NCI-H510A treated with DMSO at 0.1 percent for 48 hours (cell line): ENCODE measurements around the gene JMJD4.

ENCODE experiments used
- DNase-seq: peaks from one replicate; lab custom pipeline; 2025; lab: John Stamatoyannopoulos, UW

The JMJD4 gene, protein sequence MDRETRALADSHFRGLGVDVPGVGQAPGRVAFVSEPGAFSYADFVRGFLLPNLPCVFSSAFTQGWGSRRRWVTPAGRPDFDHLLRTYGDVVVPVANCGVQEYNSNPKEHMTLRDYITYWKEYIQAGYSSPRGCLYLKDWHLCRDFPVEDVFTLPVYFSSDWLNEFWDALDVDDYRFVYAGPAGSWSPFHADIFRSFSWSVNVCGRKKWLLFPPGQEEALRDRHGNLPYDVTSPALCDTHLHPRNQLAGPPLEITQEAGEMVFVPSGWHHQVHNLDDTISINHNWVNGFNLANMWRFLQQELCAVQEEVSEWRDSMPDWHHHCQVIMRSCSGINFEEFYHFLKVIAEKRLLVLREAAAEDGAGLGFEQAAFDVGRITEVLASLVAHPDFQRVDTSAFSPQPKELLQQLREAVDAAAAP

DNA sequence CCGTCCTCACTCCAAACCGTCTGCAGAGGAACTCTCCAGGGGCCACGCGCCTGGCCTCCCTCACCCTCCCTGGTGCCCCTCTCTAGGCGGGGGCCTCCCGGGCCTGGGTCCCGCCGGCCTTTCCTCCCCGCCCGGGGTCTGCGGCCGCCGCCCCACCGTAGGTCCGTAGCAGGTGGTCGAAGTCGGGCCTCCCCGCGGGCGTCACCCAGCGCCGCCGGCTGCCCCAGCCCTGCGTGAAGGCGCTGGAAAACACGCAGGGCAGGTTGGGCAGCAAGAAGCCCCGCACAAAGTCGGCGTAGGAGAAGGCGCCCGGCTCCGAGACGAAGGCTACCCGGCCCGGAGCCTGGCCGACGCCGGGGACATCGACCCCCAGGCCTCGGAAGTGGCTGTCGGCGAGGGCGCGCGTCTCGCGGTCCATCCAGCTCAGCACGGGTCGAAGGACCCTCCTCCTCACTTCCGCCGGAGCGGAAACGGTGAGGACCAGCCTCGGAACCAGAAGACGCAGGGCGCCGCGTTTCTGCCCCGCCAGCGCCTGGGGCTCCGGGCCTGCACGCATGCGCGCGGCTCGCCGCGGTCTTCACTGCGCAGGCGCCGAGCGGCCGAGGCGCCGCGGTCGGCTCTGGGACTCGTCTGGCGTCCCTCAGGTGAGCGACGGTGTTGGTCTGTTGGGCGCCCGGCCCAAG, at the start of gene JMJD4, which contains the start of gene SNAP47:
Gene JMJD4 (minus strand): TSS at position 447 of the 683 bp plus-strand sequence. CDS start 29 bp downstream, at position 418.
Gene SNAP47 (plus strand): TSS at position 580 of the 683 bp plus-strand sequence. CDS start 12,302 bp downstream, outside the sequence.
- peak; percentile 93 for DNase-seq

DNA sequence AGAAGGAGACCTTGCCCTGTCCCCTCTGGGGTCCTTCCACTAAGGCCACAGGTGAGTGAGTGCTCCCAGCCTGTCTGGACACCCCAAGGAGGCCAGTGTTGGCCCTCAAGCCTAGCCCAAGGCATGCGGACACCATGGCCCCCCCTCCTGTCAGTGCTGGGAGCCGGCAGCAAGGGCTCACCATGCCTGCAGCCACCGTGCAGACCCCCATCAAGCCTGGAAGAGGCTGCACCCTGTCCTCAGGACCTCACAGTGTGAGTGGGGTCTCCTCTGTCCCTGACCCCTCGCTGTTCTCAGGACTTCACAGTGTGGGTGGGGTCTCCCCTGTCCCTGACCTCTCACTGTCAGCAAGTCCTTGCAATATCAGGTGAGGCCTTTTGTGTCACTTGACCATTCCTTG, 47.1 kb upstream of the JMJD4 start:
- DNase-seq = no peak

DNA sequence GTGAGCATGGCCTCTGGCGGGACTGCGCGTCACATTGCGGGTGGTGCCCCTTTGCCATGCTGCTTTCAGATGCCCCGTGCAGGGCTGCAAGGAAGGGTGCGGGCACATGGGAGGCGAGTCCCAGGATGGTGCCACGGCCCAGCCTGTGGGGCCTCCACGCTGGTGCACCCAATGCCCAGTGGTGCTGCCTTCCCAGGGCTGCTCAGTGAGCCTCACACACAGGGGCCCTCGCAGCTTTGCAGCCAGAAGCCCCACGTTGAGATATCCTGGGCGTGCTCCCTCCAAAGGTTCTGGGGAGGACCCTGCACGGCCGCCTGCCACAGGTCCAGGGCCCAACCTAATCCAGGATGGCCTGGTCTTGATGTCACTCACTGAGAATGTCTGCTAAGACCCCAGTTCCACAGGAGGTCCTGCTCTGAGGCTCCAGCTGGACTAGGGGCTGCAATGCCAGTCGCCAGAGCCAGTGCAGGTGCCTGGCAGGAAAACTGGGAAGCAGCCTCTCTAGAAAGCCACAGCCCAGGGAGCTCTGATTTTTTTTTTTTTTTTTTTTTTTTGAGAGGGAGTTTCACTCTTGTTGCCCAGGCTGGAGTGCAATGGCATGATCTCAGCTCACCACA, 46.3 kb upstream of the JMJD4 start:
- DNase-seq = no peak

DNA sequence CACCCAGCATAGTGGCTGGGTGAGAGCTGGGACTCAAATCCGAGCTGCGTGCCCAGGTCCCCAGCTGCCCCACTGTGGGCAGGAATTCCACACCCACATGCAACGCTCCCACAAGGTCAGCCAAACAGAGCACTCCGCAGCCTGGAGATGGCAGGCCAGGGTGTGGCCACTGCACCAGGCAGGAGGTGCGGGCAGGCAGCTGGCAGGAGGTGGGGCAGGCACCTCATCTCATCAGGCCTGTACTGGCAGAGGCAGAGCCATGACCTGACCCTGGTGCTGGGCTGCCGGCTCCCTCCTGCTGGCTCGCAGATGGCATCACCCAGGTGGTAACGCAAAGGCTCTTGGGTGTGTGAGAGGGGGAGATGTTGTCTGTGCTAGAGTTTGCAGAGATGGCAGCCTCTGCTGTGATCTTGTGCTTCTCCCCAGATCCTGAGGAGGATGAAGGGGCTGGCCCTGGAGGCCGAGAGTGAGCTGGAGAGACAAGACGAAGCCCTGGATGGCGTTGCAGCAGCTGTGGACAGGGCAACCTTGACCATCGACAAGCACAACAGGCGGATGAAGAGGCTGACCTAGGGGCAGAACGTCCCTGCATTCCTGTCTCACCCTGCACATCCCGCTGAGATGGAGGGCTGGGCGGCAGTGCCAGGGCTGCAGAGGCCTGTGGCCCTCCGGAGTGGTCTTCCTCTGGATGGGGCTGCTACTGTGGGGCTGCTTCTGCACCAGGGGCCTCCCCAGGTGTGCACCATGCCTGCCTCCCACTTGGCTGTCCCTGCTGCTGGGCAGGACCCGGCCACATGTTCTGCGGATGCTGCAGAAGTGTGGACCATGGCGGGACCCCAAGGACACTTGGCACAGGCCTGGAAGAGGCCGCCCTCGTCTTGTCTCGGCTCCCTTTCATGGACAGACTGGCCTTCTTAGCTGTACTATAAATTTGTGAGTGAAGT, 45.3 kb upstream of the JMJD4 start:
- DNase-seq = no peak

DNA sequence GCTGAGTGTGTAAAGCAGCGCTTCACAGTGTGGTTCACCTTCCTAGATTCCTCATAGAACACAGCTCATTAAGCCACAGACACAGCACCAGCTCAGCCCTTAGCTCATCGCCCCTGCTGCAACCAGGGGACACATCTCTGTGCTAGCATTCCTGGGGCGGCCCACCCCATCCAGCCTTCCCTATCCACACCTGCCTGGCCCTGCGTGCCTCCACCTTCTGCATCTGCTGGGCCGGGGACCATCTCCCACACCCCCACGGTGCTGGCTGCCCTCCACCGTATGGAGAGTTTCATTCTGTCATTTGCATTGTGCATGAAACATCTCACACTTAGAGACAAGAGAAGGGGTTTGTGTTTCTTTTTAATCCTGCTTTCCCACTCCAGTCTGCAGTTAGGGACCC, 44.6 kb upstream of the JMJD4 start:
- DNase-seq = no peak

DNA sequence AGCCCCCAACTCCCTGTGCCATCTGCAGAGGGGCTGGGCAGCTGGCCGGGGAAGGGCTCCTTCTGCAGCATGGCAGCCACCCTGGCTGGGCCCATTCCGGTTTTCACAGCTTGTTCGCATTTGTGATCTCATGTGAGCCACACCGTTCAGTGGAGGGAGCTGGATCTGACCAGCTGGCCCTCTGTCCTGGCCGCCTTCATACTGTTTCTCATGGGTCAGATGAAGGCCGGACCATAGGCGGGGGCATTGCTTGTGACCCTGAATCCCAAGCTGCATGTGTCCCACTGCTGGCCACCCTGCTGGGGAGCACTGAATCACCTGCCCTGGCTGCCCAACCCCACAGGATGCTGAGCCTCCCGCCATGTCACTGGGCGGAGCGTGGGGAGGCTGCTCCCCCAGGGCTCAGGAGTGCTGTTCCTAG, 43.9 kb upstream of the JMJD4 start:
- no peak for DNase-seq

DNA sequence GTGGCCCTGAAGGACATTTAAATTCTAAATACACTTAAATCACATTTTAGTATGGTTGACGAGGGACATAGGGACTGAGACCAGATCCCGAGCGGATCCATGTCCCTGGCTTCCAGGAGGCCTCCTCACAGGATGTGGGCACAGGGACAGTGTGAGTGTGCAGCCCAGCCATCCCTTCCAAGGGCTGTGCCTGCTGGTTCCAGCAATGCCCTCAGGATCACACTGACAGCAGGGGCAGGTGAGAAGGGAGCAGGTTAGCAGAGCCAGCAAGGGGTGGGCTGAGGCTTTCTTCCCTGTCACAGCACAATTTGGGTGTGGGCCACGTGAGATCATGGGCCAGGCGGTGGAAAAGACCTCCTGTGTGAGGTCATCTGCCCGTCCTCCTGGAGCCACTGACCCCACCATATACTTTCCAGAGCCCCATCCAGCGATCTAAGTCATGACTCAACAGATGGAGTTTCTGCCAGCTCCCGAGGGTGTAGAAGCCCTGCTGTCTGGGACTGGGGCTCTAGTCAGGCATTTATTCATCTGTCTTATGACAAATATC, 43.4 kb upstream of the JMJD4 start:
- DNase-seq = no peak

DNA sequence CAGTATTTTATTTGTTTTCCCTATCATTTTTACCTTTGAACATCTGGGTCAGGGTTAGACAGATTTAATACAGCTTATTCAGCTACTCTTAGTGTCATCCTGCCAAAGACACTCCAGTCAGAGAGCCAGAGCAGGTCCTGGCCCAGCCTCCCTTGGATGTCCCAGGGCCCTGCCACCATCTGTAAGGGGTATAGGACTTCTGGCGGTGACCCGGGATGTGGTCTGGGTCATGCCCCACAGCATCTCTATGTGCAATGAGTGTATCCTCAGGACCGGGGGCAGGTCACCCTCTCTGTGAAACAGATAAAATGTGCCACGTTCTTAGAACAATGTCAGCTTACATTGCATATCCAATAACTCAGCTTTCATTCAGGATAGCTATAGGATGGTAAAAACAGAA, 42.5 kb upstream of the JMJD4 start:
- DNase-seq = no peak

DNA sequence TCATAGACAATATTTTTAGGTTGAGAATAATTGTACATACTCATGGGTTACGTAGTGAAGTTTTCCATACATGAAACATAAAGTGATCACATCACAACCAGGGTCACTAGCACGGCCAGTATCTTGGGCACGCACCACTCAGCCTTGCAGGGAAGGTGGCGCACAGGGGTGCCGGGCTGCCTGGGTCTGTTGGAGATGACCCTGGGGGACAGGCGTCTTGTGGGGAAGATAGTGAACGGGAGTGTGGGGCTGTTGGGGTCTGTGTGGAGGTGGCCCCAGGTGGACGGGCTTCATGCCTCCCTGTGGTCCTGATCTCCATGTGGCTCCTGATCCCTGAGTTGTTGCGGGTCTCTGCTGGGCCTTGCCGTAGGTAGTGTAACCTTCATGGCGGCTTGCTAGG, 42.1 kb upstream of the JMJD4 start:
- no peak for DNase-seq

DNA sequence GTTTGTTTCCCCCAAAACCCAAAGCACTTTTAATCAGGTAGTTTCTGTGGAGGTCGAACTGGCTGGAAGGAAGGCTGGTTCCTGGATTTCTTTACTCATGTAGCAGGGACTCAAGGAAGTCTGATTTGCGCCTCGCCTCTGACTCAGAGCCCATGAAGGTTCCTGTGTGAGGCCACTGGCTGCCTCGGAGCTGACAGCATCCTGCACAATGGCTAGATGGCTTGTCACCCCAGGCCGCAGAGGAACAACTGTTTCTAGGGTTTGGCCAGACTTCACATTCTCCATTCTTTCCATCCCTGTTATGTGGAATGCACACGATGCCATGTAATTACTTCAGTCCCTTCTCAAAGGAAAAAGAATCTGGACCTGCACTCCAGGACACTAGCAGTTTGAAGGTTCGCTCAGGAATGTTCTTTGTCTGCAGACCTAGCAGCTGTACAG, 41.2 kb upstream of the JMJD4 start:
- DNase-seq = no peak

DNA sequence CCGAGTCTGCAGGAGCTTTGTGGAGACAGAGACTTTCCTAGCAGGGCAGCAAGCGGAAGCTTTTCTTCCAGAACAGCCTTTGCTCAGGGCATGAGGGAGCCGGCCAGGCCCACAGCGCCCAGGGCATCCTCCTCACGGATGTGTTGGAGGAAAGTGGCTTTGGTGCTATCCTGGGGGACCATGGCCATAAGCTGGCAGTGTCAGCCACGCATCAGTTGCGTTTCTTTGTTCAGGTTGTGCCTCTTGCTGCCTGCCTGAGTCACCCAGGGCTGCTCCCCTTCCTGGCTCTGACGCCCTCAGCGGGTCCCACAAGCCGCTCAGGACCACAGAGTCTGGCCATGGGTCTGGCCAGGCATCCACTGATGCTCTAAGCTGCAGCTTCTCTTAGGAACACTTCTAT, 40.7 kb upstream of the JMJD4 start:
- no peak for DNase-seq

DNA sequence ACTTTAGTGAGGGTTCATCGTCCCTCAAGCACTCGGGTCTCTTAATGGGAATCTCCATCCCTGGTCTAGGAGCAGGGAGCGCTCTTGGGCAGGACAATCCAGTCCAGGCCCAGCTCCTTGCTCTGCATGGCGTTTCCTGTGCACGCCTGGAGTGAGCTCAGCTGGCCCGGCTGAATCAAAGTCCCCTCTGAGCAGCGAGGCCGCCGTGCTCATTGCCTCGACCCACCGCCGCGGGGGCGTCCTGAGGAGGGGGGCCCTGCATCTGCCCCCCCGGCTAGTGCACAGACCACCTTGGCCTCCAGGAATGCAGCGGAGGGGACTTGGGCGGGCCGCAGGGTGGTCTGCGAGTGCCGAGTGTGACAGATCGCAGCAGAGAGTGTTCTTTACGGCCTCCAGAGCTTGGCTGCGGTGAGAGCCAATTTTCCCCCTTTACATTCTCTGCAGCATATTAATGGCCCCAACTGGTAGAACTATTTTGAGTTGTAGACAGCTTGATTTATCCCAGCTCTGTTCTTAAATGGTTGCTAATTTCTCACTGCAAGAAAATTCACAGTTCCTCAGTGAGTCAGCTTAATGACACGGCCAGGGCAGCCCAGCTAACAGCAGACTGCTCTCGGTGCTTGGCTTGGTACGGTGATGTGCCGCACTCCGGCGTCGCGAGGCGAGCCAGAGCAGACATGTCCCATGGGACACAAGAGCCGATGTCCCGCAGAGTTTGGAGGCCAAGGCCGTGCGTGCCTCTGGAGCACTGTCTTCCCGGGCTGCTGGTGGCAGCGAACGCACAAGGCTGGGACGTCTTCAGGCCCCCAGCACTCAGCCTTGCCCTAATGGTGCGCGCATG, 39.9 kb upstream of the JMJD4 start:
- DNase-seq = no peak

DNA sequence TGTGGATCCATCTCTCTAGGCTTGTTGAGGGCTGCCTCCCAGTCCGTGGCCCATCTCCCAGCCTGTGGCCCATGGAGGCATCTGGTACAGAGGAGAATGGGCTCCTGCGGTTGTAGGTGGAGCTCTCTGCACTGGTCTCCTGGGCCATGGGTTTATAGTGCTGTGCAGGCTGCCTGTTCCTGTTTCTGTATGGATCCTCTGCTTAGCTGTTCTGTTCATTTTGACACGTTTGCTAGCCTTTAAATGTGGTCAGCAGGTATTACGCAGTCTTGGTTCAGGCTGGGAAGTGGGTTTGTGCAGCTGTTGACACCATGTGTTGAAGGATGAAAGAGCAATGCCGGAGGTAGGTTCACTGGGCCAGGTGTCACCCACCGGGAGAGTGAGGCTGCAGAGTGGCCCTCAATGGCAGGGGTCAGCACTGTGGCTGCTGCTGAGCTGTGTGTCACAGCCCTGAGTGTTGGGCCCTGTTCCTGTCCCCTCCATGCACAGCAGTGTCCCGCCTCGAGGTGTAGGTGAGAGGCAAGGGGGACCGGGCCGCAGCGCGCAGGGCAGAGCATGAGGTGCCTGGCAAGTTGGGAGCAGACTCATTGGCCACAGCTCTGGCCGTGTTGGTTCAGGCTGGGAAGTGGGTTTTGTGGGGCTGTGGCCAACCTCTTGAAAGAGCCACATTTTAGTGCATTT, 39.1 kb upstream of the JMJD4 start:
- DNase-seq = peak; percentile 79

DNA sequence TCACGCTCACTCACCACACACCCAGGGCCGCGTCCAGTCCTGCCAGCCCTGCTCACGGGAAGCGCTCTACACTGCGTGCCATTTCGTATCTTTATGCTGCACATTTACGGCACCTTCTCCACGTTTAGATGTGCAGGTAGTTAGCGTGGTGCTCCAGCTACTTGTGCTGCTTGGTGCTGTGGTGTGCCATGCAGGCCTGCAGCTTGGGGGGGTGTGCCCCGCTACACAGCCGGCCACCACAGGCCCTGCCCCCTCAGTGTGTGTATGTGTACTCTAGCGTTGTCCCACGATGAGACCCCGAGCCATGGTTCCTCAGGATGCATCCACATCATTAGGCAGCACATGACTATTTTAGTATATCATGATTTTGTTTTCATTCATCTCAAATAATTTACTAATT, 38.5 kb upstream of the JMJD4 start:
- peak; percentile 79 for DNase-seq

DNA sequence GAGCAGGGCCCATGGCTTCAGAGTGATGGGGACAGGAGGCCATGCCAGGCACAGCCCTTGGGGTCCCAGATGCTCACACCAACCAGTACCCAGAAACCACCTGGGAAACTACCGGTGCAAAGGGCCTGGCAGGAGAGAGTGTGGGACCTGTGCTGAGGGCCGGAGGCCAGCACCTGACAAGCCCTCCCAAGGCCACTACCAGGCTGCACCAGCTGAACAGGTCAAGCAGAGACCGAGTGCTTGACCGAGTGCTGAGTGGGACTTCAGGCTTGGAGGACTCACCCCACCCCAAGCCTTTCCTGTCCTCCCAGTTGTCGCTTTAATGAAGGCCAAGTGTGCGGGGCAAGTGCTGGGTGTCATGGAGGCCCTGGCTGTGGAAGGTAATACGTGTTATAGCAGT, 36.7 kb upstream of the JMJD4 start:
- no peak for DNase-seq

DNA sequence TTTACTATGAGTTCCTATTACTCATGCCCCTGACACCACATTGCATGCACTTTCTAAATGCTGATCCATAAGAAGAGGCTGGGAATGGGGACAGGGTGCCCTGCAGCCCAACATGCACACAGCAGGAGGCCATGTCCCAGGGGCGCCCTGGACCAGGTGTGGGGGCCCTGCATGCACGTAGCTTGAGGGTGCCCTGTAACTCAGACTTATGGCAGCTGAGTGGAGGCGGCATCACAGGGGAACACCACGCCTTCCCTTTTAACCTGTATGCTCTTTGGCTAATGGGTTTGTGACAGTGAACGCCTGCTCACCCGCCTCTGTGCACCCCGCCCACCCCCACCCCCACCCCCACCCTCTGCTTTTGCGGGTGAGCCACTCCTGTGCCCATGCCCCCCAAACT, 36.2 kb upstream of the JMJD4 start:
- DNase-seq = no peak

DNA sequence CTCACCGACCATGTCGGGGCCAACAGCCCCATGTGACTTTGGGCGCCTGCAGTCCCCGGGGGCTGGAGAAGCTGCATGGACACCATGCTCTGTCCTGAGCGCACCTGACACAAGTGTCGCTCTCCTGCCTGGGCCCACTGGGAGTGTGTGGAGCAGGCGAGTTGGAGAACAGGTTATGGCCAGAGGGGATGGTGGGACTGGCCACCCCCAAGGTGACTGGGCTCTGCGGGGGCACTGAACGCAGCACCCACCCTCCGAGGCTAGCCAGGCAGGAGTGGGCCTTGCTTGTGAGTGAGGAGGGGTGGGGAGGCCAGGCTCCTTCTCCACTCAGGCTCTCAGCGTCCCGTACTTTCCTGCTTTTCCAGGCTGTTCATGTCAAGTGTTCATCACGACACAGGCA, 35.7 kb upstream of the JMJD4 start:
- no peak for DNase-seq

DNA sequence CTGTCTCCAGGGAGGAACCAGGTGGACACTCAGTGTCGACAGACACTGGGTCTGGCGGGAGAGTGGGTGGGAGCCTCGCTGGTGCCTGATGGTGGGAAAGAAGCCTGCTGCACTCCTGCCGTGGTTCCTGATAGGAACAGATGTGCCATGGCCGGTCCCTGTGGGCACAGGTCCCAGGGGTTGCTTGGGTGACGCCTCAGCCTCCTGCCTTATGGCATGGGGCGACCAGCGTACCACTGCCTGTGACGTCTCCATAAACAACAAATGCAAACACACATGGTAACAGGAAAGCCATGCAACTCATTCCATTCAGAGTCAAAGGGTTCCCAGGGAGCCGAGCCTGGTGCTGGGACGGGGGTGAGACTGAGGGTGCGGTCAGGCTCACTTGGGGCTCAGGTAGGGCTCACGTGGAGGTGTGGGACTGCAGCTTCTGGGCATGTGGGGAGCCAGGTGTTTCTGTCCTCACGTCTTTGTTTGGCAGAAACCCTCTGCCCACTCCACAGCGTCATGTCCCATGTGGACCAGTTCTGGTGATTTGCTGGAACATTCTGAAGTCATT, 34.9 kb upstream of the JMJD4 start:
- DNase-seq = no peak
